CD14-positive monocyte (primary cell): ENCODE data around the gene UBL4A. TPM values are rescaled to one million over a fixed set of nuclear protein-coding genes. Genes with fewer than 3 reads are reported as not detected.

Experiments used
- DNase-seq, 3 donors: peaks; one replicate each; pipeline ENCODE4 v3.0.0-alpha.2; 2011 to 2022
- H2AFZ ChIP-seq: 2 replicates; pipeline ENCODE4 v1.6.0; 2012; ENCODE audit warnings: mild to moderate bottlenecking, low read depth, low read length, inconsistent platforms; ENCODE audit not compliant: insufficient read depth, poor library complexity, severe bottlenecking
- H3K27ac ChIP-seq, 2 donors: 1 replicate in 1 of 2; 2 replicates in 1 of 2; pipeline ENCODE4 v1.5.1; 2012 to 2013; ENCODE audit warnings: low read length in 2 of 2, control low read depth in 1 of 2, inconsistent platforms in 1 of 2, low read depth in 1 of 2, mild to moderate bottlenecking in 1 of 2
- H3K27me3 ChIP-seq, 2 donors: one replicate each; pipeline versions ENCODE4 v1.6.0 to v1.6.1; 2011 to 2013; ENCODE audit warnings: low read length in 2 of 2; ENCODE audit not compliant: control insufficient read depth in 2 of 2, insufficient read depth in 2 of 2
- H3K36me3 ChIP-seq, 2 donors: replicated peaks in 1 of 2; 1 replicate in 1 of 2; 2 replicates in 1 of 2; pipeline versions ENCODE4 v1.5.1 to v1.6.1; 2012 to 2013; ENCODE audit warnings: low read length in 2 of 2, control low read depth in 1 of 2, inconsistent platforms in 1 of 2, mild to moderate bottlenecking in 1 of 2; ENCODE audit not compliant: insufficient read depth in 2 of 2, control insufficient read depth in 1 of 2
- H3K4me1 ChIP-seq, 2 donors: 1 replicate in 1 of 2; 2 replicates in 1 of 2; pipeline versions ENCODE4 v1.5.1 to v1.6.1; 2012 to 2013; ENCODE audit warnings: low read length in 2 of 2, control low read depth in 1 of 2, inconsistent platforms in 1 of 2, mild to moderate bottlenecking in 1 of 2, moderate library complexity in 1 of 2; ENCODE audit not compliant: insufficient read depth in 2 of 2, control insufficient read depth in 1 of 2
- H3K4me2 ChIP-seq: replicated peaks from 2 replicates; pipeline ENCODE3; 2012; ENCODE audit warnings: low read length, moderate library complexity, mild to moderate bottlenecking; ENCODE audit not compliant: poor library complexity, severe bottlenecking; ENCODE audit errors: extremely low read depth
- H3K4me3 ChIP-seq, 3 experiments: fragments of 200-600 bp in 1 of 3; sonication (generic) in 1 of 3; replicated peaks in 1 of 3; 1 replicate in 2 of 3; 2 replicates in 1 of 3; pipeline ENCODE4 v1.5.1; 2011 to 2013; ENCODE audit warnings: low read length in 3 of 3, mild to moderate bottlenecking in 3 of 3, control low read depth in 2 of 3, low read depth in 2 of 3, inconsistent platforms in 1 of 3, moderate library complexity in 1 of 3
- H3K79me2 ChIP-seq: 2 replicates; pipeline ENCODE4 v1.6.0; 2012; ENCODE audit warnings: mild to moderate bottlenecking, control low read depth, inconsistent platforms, low read length, moderate library complexity; ENCODE audit not compliant: insufficient read depth
- H3K9ac ChIP-seq: 2 replicates; pipeline ENCODE4 v1.6.0; 2017; ENCODE audit warnings: low read length, mild to moderate bottlenecking; ENCODE audit not compliant: insufficient read depth, poor library complexity, severe bottlenecking
- H3K9me3 ChIP-seq, 2 donors: replicated peaks in 1 of 2; 1 replicate in 1 of 2; 2 replicates in 1 of 2; pipeline versions ENCODE4 v1.5.1 to v1.6.1; 2012 to 2013; ENCODE audit warnings: low read length in 2 of 2, control low read depth in 1 of 2; ENCODE audit not compliant: control insufficient read depth in 1 of 2, insufficient read depth in 1 of 2
- H4K20me1 ChIP-seq: 2 replicates; pipeline ENCODE4 v1.6.0; 2012; ENCODE audit warnings: mild to moderate bottlenecking, low read length, control low read depth, moderate library complexity; ENCODE audit not compliant: insufficient read depth
- H3K27ac Mint-ChIP-seq, 7 donors: one replicate each; pipeline ENCODE4 v1.8.0; 2020; ENCODE audit warnings: mild to moderate bottlenecking in 7 of 7, mixed read lengths in 7 of 7, moderate library complexity in 6 of 7, inconsistent platforms in 2 of 7
- H3K27me3 Mint-ChIP-seq, 3 donors: one replicate each; pipeline ENCODE4 v1.8.0; 2021 to 2022; ENCODE audit warnings: low read depth in 3 of 3, mild to moderate bottlenecking in 3 of 3, mixed read lengths in 3 of 3, moderate library complexity in 3 of 3, inconsistent platforms in 1 of 3
- H3K36me3 Mint-ChIP-seq, 2 donors: one replicate each; pipeline ENCODE4 v1.8.0; 2020; ENCODE audit warnings: mixed read lengths in 2 of 2, inconsistent platforms in 1 of 2, mild to moderate bottlenecking in 1 of 2
- H3K4me1 Mint-ChIP-seq: one replicate; pipeline ENCODE4 v1.8.0; 2020; ENCODE audit warnings: mild to moderate bottlenecking, mixed read lengths
- H3K4me3 Mint-ChIP-seq, 2 donors: one replicate each; pipeline ENCODE4 v1.8.0; 2020; ENCODE audit warnings: mild to moderate bottlenecking in 2 of 2, mixed read lengths in 2 of 2, moderate library complexity in 1 of 2
- H3K9me3 Mint-ChIP-seq, 7 donors: one replicate each; pipeline ENCODE4 v1.8.0; 2020 to 2022; ENCODE audit warnings: mixed read lengths in 7 of 7, mild to moderate bottlenecking in 6 of 7, moderate library complexity in 6 of 7, inconsistent platforms in 2 of 7
- WGBS: methylation state at CpG from one replicate; pipeline ENCODE4 v1.1.5; 2013; ENCODE audit warnings: missing lambda C conversion rate; ENCODE audit not compliant: insufficient coverage; 5-methylcytosine and 5-hydroxymethylcytosine counted together
- intact Hi-C, 2 donors: fragments of 100-400 bp; cut with micrococcal nuclease; formaldehyde crosslinking; loops; one replicate each; pipeline versions ENCODE4 v1.15.0 to v1.15.1; 2023
- polyA plus RNA-seq, 3 donors: library from polyadenylated mRNA; depleted of rRNA in 1 of 3; unstranded in 2 of 3; stranded (reverse) in 1 of 3; fragments of 300-500 nt in 2 of 3; fragments of >200 nt in 1 of 3; fragmentation: Illumina TruSeq in 2 of 3; gene quantifications; 1 replicate in 2 of 3; 2 replicates in 1 of 3; pipeline ENCODE4 v1.2.3, GENCODE V29; 2012 to 2021
- TF ChIP-seq, protein P1 (sequence below): fragments of 200-600 bp; IDR thresholded peaks from one replicate; pipeline ENCODE4 v1.8.0; 2022; ENCODE audit warnings: antibody characterized with exemption, mild to moderate bottlenecking

Gene UBL4A
- polyA plus RNA-seq, 3 donors = 27.9 to 29.0 (median 28.1) TPM

DNA sequence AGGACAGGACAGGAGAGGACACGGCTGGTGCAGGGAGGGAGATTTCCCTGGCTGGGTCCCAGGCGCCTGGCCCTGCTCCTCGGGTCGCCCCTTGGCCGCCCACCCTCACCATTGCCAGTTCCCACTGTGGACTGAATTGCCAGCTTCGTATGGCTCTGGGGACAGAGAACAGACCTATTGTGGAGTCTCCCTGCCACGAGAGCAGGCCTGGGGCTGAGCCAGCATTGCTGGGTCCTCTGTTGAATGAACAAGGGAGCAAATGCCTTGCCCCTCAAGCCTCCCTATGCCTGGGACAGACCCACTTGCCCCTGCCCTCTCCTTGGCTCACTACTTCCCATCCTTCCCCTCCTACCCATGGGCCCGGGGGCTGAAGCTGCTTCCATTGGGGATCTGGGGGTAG lies 24.0 kb downstream of the UBL4A start:
- Histone ChIP-seq H3K79me2 (no peaks in the 10 kb centered on the region), H3K4me3 (no peak overlapping the region), H3K4me1 (peaks cover 6% of the 10 kb centered on the region in 2 donors), H2AFZ (no peak overlapping the region), H4K20me1 (no peaks in the 10 kb centered on the region), H3K9ac (no peak overlapping the region), H3K36me3 (no peaks in the 10 kb centered on the region), H3K27ac (no peak overlapping the region), H3K27me3 (peaks cover 0 to 7% of the 10 kb centered on the region in 2 donors), H3K4me2 (no peak overlapping the region), H3K9me3 (no peaks in the 10 kb centered on the region)
- TF ChIP-seq, protein P1, sequence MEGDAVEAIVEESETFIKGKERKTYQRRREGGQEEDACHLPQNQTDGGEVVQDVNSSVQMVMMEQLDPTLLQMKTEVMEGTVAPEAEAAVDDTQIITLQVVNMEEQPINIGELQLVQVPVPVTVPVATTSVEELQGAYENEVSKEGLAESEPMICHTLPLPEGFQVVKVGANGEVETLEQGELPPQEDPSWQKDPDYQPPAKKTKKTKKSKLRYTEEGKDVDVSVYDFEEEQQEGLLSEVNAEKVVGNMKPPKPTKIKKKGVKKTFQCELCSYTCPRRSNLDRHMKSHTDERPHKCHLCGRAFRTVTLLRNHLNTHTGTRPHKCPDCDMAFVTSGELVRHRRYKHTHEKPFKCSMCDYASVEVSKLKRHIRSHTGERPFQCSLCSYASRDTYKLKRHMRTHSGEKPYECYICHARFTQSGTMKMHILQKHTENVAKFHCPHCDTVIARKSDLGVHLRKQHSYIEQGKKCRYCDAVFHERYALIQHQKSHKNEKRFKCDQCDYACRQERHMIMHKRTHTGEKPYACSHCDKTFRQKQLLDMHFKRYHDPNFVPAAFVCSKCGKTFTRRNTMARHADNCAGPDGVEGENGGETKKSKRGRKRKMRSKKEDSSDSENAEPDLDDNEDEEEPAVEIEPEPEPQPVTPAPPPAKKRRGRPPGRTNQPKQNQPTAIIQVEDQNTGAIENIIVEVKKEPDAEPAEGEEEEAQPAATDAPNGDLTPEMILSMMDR = no peak
- Mint-ChIP-seq H3K27ac (no peak overlapping the region), H3K4me3 (no peak overlapping the region), H3K36me3 (peaks cover 0 to 1% of the 10 kb centered on the region in 2 donors), H3K9me3 (peaks cover 0 to 13% (median 2%) of the 10 kb centered on the region in 7 donors), H3K4me1 (peaks cover 8% of the 10 kb centered on the region), H3K27me3 (peaks cover 5 to 24% (median 16%) of the 10 kb centered on the region in 3 donors)
- no peak for DNase-seq
- intact Hi-C loops = no loop called here
- no CpG with 5 or more reads among the region's 8 CpGs for WGBS

DNA sequence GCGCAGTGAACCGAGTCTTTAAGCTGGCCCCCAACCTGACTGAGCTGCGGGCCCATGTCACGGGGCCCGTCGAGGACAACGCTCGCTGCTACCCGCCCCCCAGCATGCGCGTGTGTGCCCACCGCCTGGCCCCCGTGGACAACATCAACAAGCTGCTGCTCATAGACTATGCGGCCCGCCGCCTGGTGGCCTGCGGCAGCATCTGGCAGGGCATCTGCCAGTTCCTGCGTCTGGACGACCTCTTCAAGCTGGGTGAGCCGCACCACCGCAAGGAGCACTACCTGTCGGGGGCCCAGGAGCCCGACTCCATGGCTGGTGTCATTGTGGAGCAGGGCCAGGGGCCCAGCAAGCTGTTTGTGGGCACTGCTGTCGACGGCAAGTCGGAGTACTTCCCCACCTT lies 26.1 kb downstream of the UBL4A start:
- Histone ChIP-seq H3K4me1 (peaks cover 6% of the 10 kb centered on the region in 2 donors), H3K4me3 (no peak overlapping the region), H3K79me2 (no peaks in the 10 kb centered on the region), H4K20me1 (no peaks in the 10 kb centered on the region), H3K27ac (no peak overlapping the region), H2AFZ (no peak overlapping the region), H3K36me3 (no peaks in the 10 kb centered on the region), H3K9ac (no peak overlapping the region), H3K27me3 (peaks cover 0 to 12% of the 10 kb centered on the region in 2 donors), H3K9me3 (no peaks in the 10 kb centered on the region), H3K4me2 (no peak overlapping the region)
- 94% methylated on average over 20 of the region's 26 CpGs for WGBS
- Mint-ChIP-seq H3K4me3 (no peak overlapping the region), H3K9me3 (peaks cover 0 to 18% (median 4%) of the 10 kb centered on the region in 7 donors), H3K36me3 (peaks cover 0 to 3% of the 10 kb centered on the region in 2 donors), H3K4me1 (peaks cover 12% of the 10 kb centered on the region), H3K27me3 (peaks cover 11 to 29% (median 22%) of the 10 kb centered on the region in 3 donors), H3K27ac (no peak overlapping the region)
- intact Hi-C loops = no loop called here
- TF ChIP-seq, protein P1 = no peak
- DNase-seq = no peak
